IPS-18a (cell line): ENCODE results near the gene NANOS3.

Experiments
- H3K27ac ChIP-seq: one replicate; pipeline ENCODE4 v1.5.1; 2013; ENCODE audit warnings: low read length
- H3K27me3 ChIP-seq: one replicate; pipeline ENCODE4 v1.6.1; 2013; ENCODE audit warnings: mild to moderate bottlenecking, low read length; ENCODE audit not compliant: control insufficient read depth, insufficient read depth
- H3K36me3 ChIP-seq: one replicate; pipeline ENCODE4 v1.6.1; 2013; ENCODE audit warnings: low read depth, low read length; ENCODE audit not compliant: control insufficient read depth
- H3K4me1 ChIP-seq: one replicate; pipeline ENCODE4 v1.6.1; 2013; ENCODE audit warnings: low read depth, low read length; ENCODE audit not compliant: control insufficient read depth
- H3K4me3 ChIP-seq: one replicate; pipeline ENCODE4 v1.5.1; 2013; ENCODE audit warnings: low read length
- H3K9ac ChIP-seq: one replicate; pipeline ENCODE4 v1.6.1; 2013; ENCODE audit warnings: mild to moderate bottlenecking, low read length, moderate library complexity
- H3K9me3 ChIP-seq: one replicate; pipeline ENCODE4 v1.6.1; 2013; ENCODE audit warnings: low read depth, low read length; ENCODE audit not compliant: control insufficient read depth

The NANOS3 gene

GRCh38 chr19:13884726-13885591 is 8.0 kb downstream of the NANOS3 start:
- Histone ChIP-seq H3K9me3 (no peaks in the 10 kb centered on the region), H3K27me3 (no peaks in the 10 kb centered on the region), H3K4me3 (no peak overlapping the region), H3K4me1 (peaks cover 23% of the 10 kb centered on the region), H3K9ac (no peak overlapping the region), H3K36me3 (no peaks in the 10 kb centered on the region), H3K27ac (no peak overlapping the region)

- no peaks in the 10 kb centered on the region for H3K36me3 ChIP-seq
- no peaks in the 10 kb centered on the region for H3K27me3 ChIP-seq
- no peaks in the 10 kb centered on the region for H3K9me3 ChIP-seq
- peaks cover 17% of the 10 kb centered on the region for H3K4me1 ChIP-seq
- no peak overlapping the region for H3K4me3 ChIP-seq
- no peak overlapping the region for H3K9ac ChIP-seq
- H3K27ac ChIP-seq = no peak overlapping the region
Observed at GRCh38 chr19:13885826-13886365, 9.0 kb downstream of the NANOS3 start.

GRCh38 chr19:13887018-13887436 is 10.1 kb downstream of the NANOS3 start:
- peaks cover 7% of the 10 kb centered on the region for H3K4me1 ChIP-seq
- no peaks in the 10 kb centered on the region for H3K27me3 ChIP-seq
- no peak overlapping the region for H3K4me3 ChIP-seq
- H3K9me3 ChIP-seq = no peaks in the 10 kb centered on the region
- H3K9ac ChIP-seq = no peak overlapping the region
- H3K27ac ChIP-seq = no peak overlapping the region
- no peaks in the 10 kb centered on the region for H3K36me3 ChIP-seq

- no peak overlapping the region for H3K27ac ChIP-seq
- H3K4me3 ChIP-seq = no peak overlapping the region
- no peaks in the 10 kb centered on the region for H3K9me3 ChIP-seq
- no peaks in the 10 kb centered on the region for H3K36me3 ChIP-seq
- H3K4me1 ChIP-seq = peaks cover 2% of the 10 kb centered on the region
- H3K27me3 ChIP-seq = no peaks in the 10 kb centered on the region
- no peak overlapping the region for H3K9ac ChIP-seq
Observed at GRCh38 chr19:13887517-13887916, 10.6 kb downstream of the NANOS3 start.

GRCh38 chr19:13888281-13888680 is 11.3 kb downstream of the NANOS3 start:
- Histone ChIP-seq H3K27me3 (no peaks in the 10 kb centered on the region), H3K4me3 (no peak overlapping the region), H3K27ac (no peak overlapping the region), H3K4me1 (no peaks in the 10 kb centered on the region), H3K9me3 (no peaks in the 10 kb centered on the region), H3K9ac (no peak overlapping the region), H3K36me3 (no peaks in the 10 kb centered on the region)

- H3K27me3 ChIP-seq = no peaks in the 10 kb centered on the region
- H3K9ac ChIP-seq = no peak overlapping the region
- H3K36me3 ChIP-seq = no peaks in the 10 kb centered on the region
- H3K4me1 ChIP-seq = no peaks in the 10 kb centered on the region
- H3K4me3 ChIP-seq = no peak overlapping the region
- no peak overlapping the region for H3K27ac ChIP-seq
- no peaks in the 10 kb centered on the region for H3K9me3 ChIP-seq
Observed at GRCh38 chr19:13890136-13890535, 13.2 kb downstream of the NANOS3 start.

GRCh38 chr19:13892870-13893269 is 15.9 kb downstream of the NANOS3 start:
- Histone ChIP-seq H3K36me3 (no peaks in the 10 kb centered on the region), H3K9me3 (no peaks in the 10 kb centered on the region), H3K4me1 (no peaks in the 10 kb centered on the region), H3K27me3 (no peaks in the 10 kb centered on the region), H3K4me3 (no peak overlapping the region), H3K27ac (no peak overlapping the region), H3K9ac (no peak overlapping the region)

- H3K9ac ChIP-seq = no peak overlapping the region
- H3K4me3 ChIP-seq = no peak overlapping the region
- H3K4me1 ChIP-seq = no peaks in the 10 kb centered on the region
- H3K36me3 ChIP-seq = no peaks in the 10 kb centered on the region
- H3K9me3 ChIP-seq = no peaks in the 10 kb centered on the region
- no peak overlapping the region for H3K27ac ChIP-seq
- H3K27me3 ChIP-seq = no peaks in the 10 kb centered on the region
Observed at GRCh38 chr19:13894552-13894951, 17.6 kb downstream of the NANOS3 start.

GRCh38 chr19:13896227-13896626 is 19.3 kb downstream of the NANOS3 start:
- Histone ChIP-seq H3K36me3 (no peaks in the 10 kb centered on the region), H3K4me1 (no peaks in the 10 kb centered on the region), H3K9ac (no peak overlapping the region), H3K27ac (no peak overlapping the region), H3K9me3 (no peaks in the 10 kb centered on the region), H3K4me3 (no peak overlapping the region), H3K27me3 (no peaks in the 10 kb centered on the region)

- no peak overlapping the region for H3K9ac ChIP-seq
Observed at GRCh38 chr19:13899393-13899792, 22.5 kb downstream of the NANOS3 start.

GRCh38 chr19:13899912-13900584 is 23.1 kb downstream of the NANOS3 start:
- no peak overlapping the region for H3K4me3 ChIP-seq
- no peaks in the 10 kb centered on the region for H3K9me3 ChIP-seq
- H3K4me1 ChIP-seq = no peaks in the 10 kb centered on the region
- H3K27ac ChIP-seq = no peak overlapping the region
- peaks cover 4% of the 10 kb centered on the region for H3K27me3 ChIP-seq
- H3K9ac ChIP-seq = no peak overlapping the region
- H3K36me3 ChIP-seq = no peaks in the 10 kb centered on the region

More at GRCh38 chr19:13899393-13899792, 22.5 kb downstream of the NANOS3 start:
- H3K27ac ChIP-seq = no peak overlapping the region
- no peaks in the 10 kb centered on the region for H3K27me3 ChIP-seq
- no peak overlapping the region for H3K4me3 ChIP-seq
- H3K4me1 ChIP-seq = no peaks in the 10 kb centered on the region
- no peaks in the 10 kb centered on the region for H3K36me3 ChIP-seq
- H3K9me3 ChIP-seq = no peaks in the 10 kb centered on the region
